HEK293T (cell line): ENCODE data around the gene AGK.

Experiments used
- BHLHE40 ChIP-seq: fragments of 450-650 bp; IDR thresholded peaks from 2 replicates; pipeline ENCODE4 v1.6.1; 2016; ENCODE audit warnings: mild to moderate bottlenecking, moderate library complexity, borderline replicate concordance
- FOXA1 ChIP-seq: fragments of 450-650 bp; IDR thresholded peaks from 2 replicates; pipeline ENCODE4 v1.6.1; 2016; ENCODE audit warnings: mild to moderate bottlenecking
- FOXK2 ChIP-seq: fragments of 450-650 bp; IDR thresholded peaks from 2 replicates; pipeline ENCODE4 v1.6.1; 2016; ENCODE audit warnings: mild to moderate bottlenecking
- FOXM1 ChIP-seq: fragments of 450-650 bp; IDR thresholded peaks from 2 replicates; pipeline ENCODE4 v1.6.1; 2017; ENCODE audit warnings: mild to moderate bottlenecking, borderline replicate concordance
- HDGF ChIP-seq: fragments of 450-650 bp; IDR thresholded peaks from 2 replicates; pipeline ENCODE4 v1.6.1; 2017; ENCODE audit warnings: antibody characterized with exemption, borderline replicate concordance
- L3MBTL2 ChIP-seq: fragments of 450-650 bp; conservative IDR thresholded peaks from 2 replicates; pipeline ENCODE4 v1.6.1; 2016; ENCODE audit warnings: mild to moderate bottlenecking
- LEF1 ChIP-seq: fragments of 450-650 bp; IDR thresholded peaks from 2 replicates; pipeline ENCODE4 v1.6.1; 2017; ENCODE audit warnings: mild to moderate bottlenecking, borderline replicate concordance
- SP1 ChIP-seq: fragments of 450-650 bp; IDR thresholded peaks from 2 replicates; pipeline ENCODE4 v1.6.1; 2017
- SUZ12 ChIP-seq: fragments of 450-650 bp; IDR thresholded peaks from 2 replicates; pipeline ENCODE4 v1.6.1; 2016; ENCODE audit warnings: mild to moderate bottlenecking
- TARDBP ChIP-seq: fragments of 450-650 bp; IDR thresholded peaks from 2 replicates; pipeline ENCODE4 v1.6.1; 2016
- ZNF384 ChIP-seq: fragments of 450-650 bp; IDR thresholded peaks from 2 replicates; pipeline ENCODE4 v1.6.1; 2016
- TF ChIP-seq, protein P1 (sequence below): fragments of 450-650 bp; IDR thresholded peaks from 2 replicates; pipeline ENCODE4 v1.6.1; 2016

DNA sequence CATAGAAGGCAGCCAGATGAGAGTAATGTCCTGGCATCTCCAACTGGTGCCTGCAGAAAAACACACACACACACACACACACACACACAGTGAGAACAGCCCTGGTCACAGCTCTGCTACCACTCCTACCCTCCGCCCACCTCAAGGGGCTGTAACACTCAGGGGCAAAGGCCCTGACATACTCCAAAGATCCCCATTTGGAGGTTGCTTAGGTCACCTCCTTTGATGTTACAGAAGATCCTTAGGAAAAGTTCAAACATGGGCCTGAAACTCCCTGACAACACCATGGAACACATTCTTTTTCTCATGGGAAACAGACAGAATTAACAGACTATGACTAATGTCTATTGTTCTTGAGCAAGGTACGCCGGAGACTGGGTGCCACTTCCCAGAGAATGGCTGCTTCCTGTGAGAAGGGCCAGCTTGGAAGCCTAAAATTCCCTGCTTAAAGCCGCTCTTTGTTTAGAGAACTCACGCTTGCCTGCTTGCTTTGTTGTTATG lies 123.0 kb downstream of the AGK start:
- no peak for TF ChIP-seq FOXM1
- TF ChIP-seq SP1 = no peak
- no peak for TF ChIP-seq BHLHE40
- no peak for TF ChIP-seq TARDBP
- no peak for TF ChIP-seq ZNF384
- TF ChIP-seq LEF1 = no peak
- no peak for TF ChIP-seq FOXK2
- TF ChIP-seq, protein P1, sequence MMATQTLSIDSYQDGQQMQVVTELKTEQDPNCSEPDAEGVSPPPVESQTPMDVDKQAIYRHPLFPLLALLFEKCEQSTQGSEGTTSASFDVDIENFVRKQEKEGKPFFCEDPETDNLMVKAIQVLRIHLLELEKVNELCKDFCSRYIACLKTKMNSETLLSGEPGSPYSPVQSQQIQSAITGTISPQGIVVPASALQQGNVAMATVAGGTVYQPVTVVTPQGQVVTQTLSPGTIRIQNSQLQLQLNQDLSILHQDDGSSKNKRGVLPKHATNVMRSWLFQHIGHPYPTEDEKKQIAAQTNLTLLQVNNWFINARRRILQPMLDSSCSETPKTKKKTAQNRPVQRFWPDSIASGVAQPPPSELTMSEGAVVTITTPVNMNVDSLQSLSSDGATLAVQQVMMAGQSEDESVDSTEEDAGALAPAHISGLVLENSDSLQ = no peak
- TF ChIP-seq FOXA1 = no peak
- no peak for TF ChIP-seq SUZ12
- no peak for TF ChIP-seq L3MBTL2
- no peak for TF ChIP-seq HDGF
